Endothelial cell (in vitro differentiated cells): Measurements from ENCODE around the gene TLX1. TPM values are rescaled to one million over a fixed set of nuclear protein-coding genes. Genes with fewer than 3 reads are reported as not detected.
A peak's percentile ranks its signal among the peaks of the same experiment; 100 is the strongest.

Source experiments
- DNase-seq: peaks from one replicate; pipeline ENCODE4 v3.0.0; 2021; ENCODE audit warnings: low spot score
- H3K27ac Mint-ChIP-seq: one replicate; pipeline ENCODE4 v1.8.0; 2021; ENCODE audit warnings: mixed read lengths, inconsistent platforms; ENCODE audit not compliant: unreplicated experiment
- H3K27me3 Mint-ChIP-seq: one replicate; pipeline ENCODE4 v1.8.0; 2021; ENCODE audit warnings: mild to moderate bottlenecking, moderate library complexity, mixed read lengths, inconsistent platforms; ENCODE audit not compliant: unreplicated experiment
- H3K36me3 Mint-ChIP-seq: one replicate; pipeline ENCODE4 v1.8.0; 2021; ENCODE audit warnings: mild to moderate bottlenecking, low read depth, mixed read lengths, inconsistent platforms; ENCODE audit not compliant: unreplicated experiment
- H3K4me1 Mint-ChIP-seq: one replicate; pipeline ENCODE4 v1.8.0; 2021; ENCODE audit warnings: mild to moderate bottlenecking, mixed read lengths, inconsistent platforms; ENCODE audit not compliant: unreplicated experiment
- H3K4me3 Mint-ChIP-seq: one replicate; pipeline ENCODE4 v1.8.0; 2021; ENCODE audit warnings: mild to moderate bottlenecking, mixed read lengths, inconsistent platforms; ENCODE audit not compliant: unreplicated experiment
- H3K9me3 Mint-ChIP-seq: one replicate; pipeline ENCODE4 v1.8.0; 2021; ENCODE audit warnings: mixed read lengths, inconsistent platforms; ENCODE audit not compliant: unreplicated experiment
- CTCF ChIP-seq: fragments of 200-600 bp; sonication (generic); IDR thresholded peaks from one replicate; pipeline ENCODE4 v1.5.0; 2021; ENCODE audit warnings: antibody characterized with exemption; ENCODE audit not compliant: unreplicated experiment
- total RNA-seq: library from RNA; stranded (reverse); fragmentation: NEBNext Ultra II Directional; extraction: Animal tissue kit (Norgen Biotek cat#: 25700); gene quantifications from one replicate; pipeline ENCODE4 v1.2.1, GENCODE V29; 2021; ENCODE audit not compliant: unreplicated experiment

TLX1 gene
- total RNA-seq, 1 donor from 2014 or later = 31.0 TPM

- Mint-ChIP-seq H3K4me3 (peak overlapping the region; percentile 98), H3K36me3 (peaks cover 34% of the 10 kb centered on the region), H3K27ac (peak overlapping the region; percentile 91), H3K4me1 (peaks cover 67% of the 10 kb centered on the region), H3K9me3 (no peaks in the 10 kb centered on the region), H3K27me3 (peaks cover 21% of the 10 kb centered on the region)
- DNase-seq = no peak
- no peak for TF ChIP-seq CTCF
Measured at GRCh38 chr10:101133489-101134298, 2.6 kb downstream of the TLX1 start.

GRCh38 chr10:101134299-101135127, 3.4 kb downstream of the TLX1 start:
- Mint-ChIP-seq H3K4me3 (peak overlapping the region; percentile 98), H3K27ac (peak overlapping the region; percentile 96), H3K27me3 (peaks cover 21% of the 10 kb centered on the region), H3K4me1 (peaks cover 73% of the 10 kb centered on the region), H3K9me3 (no peaks in the 10 kb centered on the region), H3K36me3 (peaks cover 34% of the 10 kb centered on the region)
- DNase-seq = no peak
- no peak for TF ChIP-seq CTCF

GRCh38 chr10:101135141-101136006, 4.3 kb downstream of the TLX1 start:
- Mint-ChIP-seq H3K27me3 (peaks cover 21% of the 10 kb centered on the region), H3K4me1 (peaks cover 69% of the 10 kb centered on the region), H3K36me3 (peaks cover 34% of the 10 kb centered on the region), H3K9me3 (no peaks in the 10 kb centered on the region), H3K4me3 (peak overlapping the region; percentile 98), H3K27ac (peak overlapping the region; percentile 96)
- peak; percentile 61 for DNase-seq
- TF ChIP-seq CTCF = no peak

DNA sequence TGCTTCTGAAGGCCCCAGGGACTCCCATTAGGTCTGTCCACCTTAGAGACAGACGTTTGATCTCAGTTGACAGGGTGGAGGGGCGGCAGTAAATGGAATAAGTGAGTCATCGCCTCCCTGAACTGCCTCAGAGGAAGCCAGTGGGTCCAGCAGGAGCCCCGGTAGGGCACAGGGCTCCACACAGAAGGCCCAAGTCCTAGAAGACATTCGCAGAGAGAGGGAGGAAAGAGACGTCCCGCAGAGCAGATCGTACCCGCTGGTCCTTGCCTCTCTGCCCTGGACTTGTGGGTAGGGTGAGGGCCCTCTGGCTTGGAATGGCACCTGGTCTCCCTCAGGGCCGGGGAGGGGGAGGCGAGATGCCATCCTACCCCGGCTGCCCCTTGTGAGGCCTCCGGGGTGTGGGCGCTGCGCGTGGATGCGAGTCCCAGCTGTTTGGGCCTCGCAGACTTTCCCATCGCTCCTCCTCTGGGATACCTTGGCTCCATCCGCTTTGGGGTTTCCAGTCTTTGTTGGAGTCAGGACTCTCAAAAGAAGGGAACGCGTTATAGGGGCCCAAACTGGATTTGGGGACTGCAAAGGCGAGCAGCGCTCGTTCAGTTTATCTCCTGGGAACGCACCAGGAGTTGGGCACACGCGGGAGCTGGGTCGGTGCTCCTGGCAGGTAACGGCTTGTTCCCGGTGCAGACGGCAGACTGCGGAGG, 5.1 kb downstream of the TLX1 start:
- Mint-ChIP-seq H3K4me3 (peak overlapping the region; percentile 98), H3K27me3 (peaks cover 18% of the 10 kb centered on the region), H3K36me3 (peaks cover 34% of the 10 kb centered on the region), H3K27ac (peak overlapping the region; percentile 96), H3K9me3 (no peaks in the 10 kb centered on the region), H3K4me1 (peaks cover 63% of the 10 kb centered on the region)
- no peak for DNase-seq
- no peak for TF ChIP-seq CTCF
